Measurements from ENCODE around the gene TMCO2.
A peak's percentile ranks its signal among the peaks of the same experiment; 100 is the strongest.
"Not testable (repeated sequence)": the region's sequence is repeated elsewhere in the genome, so short reads cannot be mapped to it uniquely, and the experiment has no call there.

The TMCO2 gene

GRCh38 chr1:40247655-40248054 lies at the start of gene TMCO2:
TMCO2 (plus strand) TSS chr1:40247937; CDS start chr1:40247994, 57 bp downstream.
- no peak for DNase-seq

GRCh38 chr1:40199126-40199525 lies 48.6 kb upstream of the TMCO2 start:
- no peak for DNase-seq

GRCh38 chr1:40204856-40205255 lies 42.9 kb upstream of the TMCO2 start:
- no peak for DNase-seq

GRCh38 chr1:40210511-40211204 lies 37.1 kb upstream of the TMCO2 start:
- no peak for DNase-seq

GRCh38 chr1:40218333-40218732 lies 29.4 kb upstream of the TMCO2 start:
- no peak for DNase-seq

- not testable (repeated sequence) for DNase-seq
These were observed 26.2 kb upstream of the TMCO2 start for GRCh38 chr1:40221471-40221905.

GRCh38 chr1:40221977-40222772 lies 25.6 kb upstream of the TMCO2 start:
- DNase-seq = no peak

GRCh38 chr1:40224040-40224439 lies 23.7 kb upstream of the TMCO2 start:
- DNase-seq = no peak

- no peak for DNase-seq
These were observed 21.5 kb upstream of the TMCO2 start for GRCh38 chr1:40226192-40226591.

GRCh38 chr1:40232444-40232843 lies 15.3 kb upstream of the TMCO2 start:
- peak; percentile 50 for DNase-seq

GRCh38 chr1:40239626-40240025 lies 8.1 kb upstream of the TMCO2 start:
- DNase-seq = no peak

GRCh38 chr1:40240390-40240789 lies 7.3 kb upstream of the TMCO2 start:
- DNase-seq = no peak

GRCh38 chr1:40241362-40241761 lies 6.4 kb upstream of the TMCO2 start:
- DNase-seq = no peak

- no peak for DNase-seq
These were observed 4.4 kb upstream of the TMCO2 start for GRCh38 chr1:40243351-40243750.

GRCh38 chr1:40244138-40244744 lies 3.5 kb upstream of the TMCO2 start:
- DNase-seq = no peak

- DNase-seq = no peak
These were observed 2.1 kb upstream of the TMCO2 start for GRCh38 chr1:40245686-40246085.

GRCh38 chr1:40248412-40248811 lies 675 bp downstream of the TMCO2 start:
- no peak for DNase-seq

GRCh38 chr1:40251456-40251855 lies 3.7 kb downstream of the TMCO2 start:
- no peak for DNase-seq

GRCh38 chr1:40252601-40253000 lies 4.9 kb downstream of the TMCO2 start:
- DNase-seq = no peak

GRCh38 chr1:40255231-40255630 lies 7.5 kb downstream of the TMCO2 start:
- DNase-seq = no peak

GRCh38 chr1:40256401-40257084 lies 8.8 kb downstream of the TMCO2 start:
- no peak for DNase-seq

- DNase-seq = no peak
These were observed 9.6 kb downstream of the TMCO2 start for GRCh38 chr1:40257313-40257687.

GRCh38 chr1:40257688-40258444 lies 10.1 kb downstream of the TMCO2 start, which contains the start of gene ZMPSTE24:
ZMPSTE24 (plus strand) TSS chr1:40258236; CDS start chr1:40258272, 36 bp downstream.
- peak; percentile 98 for DNase-seq

All from CD4-positive, alpha-beta T cell treated with Interleukin-12 subunit alpha and Interleukin-12 subunit beta, for 1 hour (primary cell).